PC-3 (cell line): Measurements from ENCODE around the gene CCNJL.

Source experiments
- EZH2 ChIP-seq: fragments of 300-600 bp; sonication (generic); IDR thresholded peaks from one replicate; pipeline ENCODE4 v1.6.1; 2017; ENCODE audit warnings: antibody characterized with exemption, mild to moderate bottlenecking, low read length; ENCODE audit not compliant: unreplicated experiment
- EZH2phosphoT487 ChIP-seq: fragments of 300-600 bp; sonication (generic); IDR thresholded peaks from 2 replicates; pipeline ENCODE4 v1.6.1; 2018; ENCODE audit warnings: mild to moderate bottlenecking, antibody characterized with exemption, low read length, borderline replicate concordance
- TF ChIP-seq, protein P1 (sequence below): fragments of 300-600 bp; sonication (generic); conservative IDR thresholded peaks from 2 replicates; pipeline ENCODE4 v1.5.1; 2017; ENCODE audit warnings: antibody characterized with exemption, low read depth, mild to moderate bottlenecking, low read length

DNA sequence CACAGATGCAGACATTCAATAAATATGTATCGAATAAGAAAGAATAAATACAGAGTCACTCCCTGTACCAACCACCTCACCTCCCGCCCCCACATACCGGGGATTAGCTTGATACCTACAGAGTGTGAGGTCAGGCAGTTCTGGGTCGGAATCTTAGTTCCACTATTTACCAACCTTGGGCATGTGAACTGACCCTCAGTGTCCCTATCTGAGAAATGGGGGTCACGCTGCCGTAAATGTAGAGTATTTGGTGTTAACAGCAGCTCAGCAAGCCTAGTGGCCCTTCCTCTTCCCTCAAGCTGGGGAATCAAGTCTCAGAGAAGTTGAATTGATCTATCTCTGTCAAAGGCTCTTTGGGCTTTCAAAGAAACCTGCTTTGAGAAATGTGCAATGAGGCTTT is 25.4 kb downstream of the CCNJL start:
- TF ChIP-seq, protein P1, sequence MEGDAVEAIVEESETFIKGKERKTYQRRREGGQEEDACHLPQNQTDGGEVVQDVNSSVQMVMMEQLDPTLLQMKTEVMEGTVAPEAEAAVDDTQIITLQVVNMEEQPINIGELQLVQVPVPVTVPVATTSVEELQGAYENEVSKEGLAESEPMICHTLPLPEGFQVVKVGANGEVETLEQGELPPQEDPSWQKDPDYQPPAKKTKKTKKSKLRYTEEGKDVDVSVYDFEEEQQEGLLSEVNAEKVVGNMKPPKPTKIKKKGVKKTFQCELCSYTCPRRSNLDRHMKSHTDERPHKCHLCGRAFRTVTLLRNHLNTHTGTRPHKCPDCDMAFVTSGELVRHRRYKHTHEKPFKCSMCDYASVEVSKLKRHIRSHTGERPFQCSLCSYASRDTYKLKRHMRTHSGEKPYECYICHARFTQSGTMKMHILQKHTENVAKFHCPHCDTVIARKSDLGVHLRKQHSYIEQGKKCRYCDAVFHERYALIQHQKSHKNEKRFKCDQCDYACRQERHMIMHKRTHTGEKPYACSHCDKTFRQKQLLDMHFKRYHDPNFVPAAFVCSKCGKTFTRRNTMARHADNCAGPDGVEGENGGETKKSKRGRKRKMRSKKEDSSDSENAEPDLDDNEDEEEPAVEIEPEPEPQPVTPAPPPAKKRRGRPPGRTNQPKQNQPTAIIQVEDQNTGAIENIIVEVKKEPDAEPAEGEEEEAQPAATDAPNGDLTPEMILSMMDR, result no peak
- TF ChIP-seq EZH2 (no peak), EZH2phosphoT487 (no peak)
